Stimulated activated CD4-positive, alpha-beta T cell treated with anti-CD3 and anti-CD28 coated beads, Interleukin-12 subunit alpha, Interleukin-12 subunit beta, amount 100 ng/mL, for 48 hours (primary cell): ENCODE data around the gene PREX1.

Experiments used
- DNase-seq, 3 donors: peaks; one replicate each; pipeline ENCODE4 v3.0.0-alpha.2; 2020; ENCODE audit warnings: low read depth in 2 of 3, low spot score in 1 of 3

PREX1 gene

GRCh38 chr20:48797275-48797825 lies 30.4 kb downstream of the PREX1 start:
- DNase-seq, result no peak

GRCh38 chr20:48795732-48796131 lies 32.1 kb downstream of the PREX1 start:
- no peak for DNase-seq

- DNase-seq, result no peak
These were observed 32.9 kb downstream of the PREX1 start for GRCh38 chr20:48794816-48795457.

GRCh38 chr20:48794360-48794759 lies 33.4 kb downstream of the PREX1 start:
- no peak for DNase-seq

- DNase-seq, result no peak
These were observed 34.0 kb downstream of the PREX1 start for GRCh38 chr20:48793776-48794175.

GRCh38 chr20:48791666-48792071 lies 36.1 kb downstream of the PREX1 start:
- DNase-seq, result no peak

- DNase-seq, result no peak
These were observed 36.8 kb downstream of the PREX1 start for GRCh38 chr20:48791014-48791413.

GRCh38 chr20:48790473-48791003 lies 37.3 kb downstream of the PREX1 start:
- no peak for DNase-seq

GRCh38 chr20:48789781-48790472 lies 37.9 kb downstream of the PREX1 start:
- DNase-seq, result no peak

GRCh38 chr20:48789185-48789668 lies 38.6 kb downstream of the PREX1 start:
- no peak for DNase-seq

GRCh38 chr20:48788486-48789072 lies 39.2 kb downstream of the PREX1 start:
- no peak for DNase-seq

- no peak for DNase-seq
These were observed 39.9 kb downstream of the PREX1 start for GRCh38 chr20:48787861-48788375.

- DNase-seq, result no peak
These were observed 40.7 kb downstream of the PREX1 start for GRCh38 chr20:48786951-48787705.

- DNase-seq, result no peak
These were observed 42.0 kb downstream of the PREX1 start for GRCh38 chr20:48785801-48786200.

GRCh38 chr20:48785256-48785655 lies 42.5 kb downstream of the PREX1 start:
- no peak for DNase-seq

- DNase-seq, result no peak
These were observed 43.5 kb downstream of the PREX1 start for GRCh38 chr20:48784273-48784641.

- DNase-seq, result peak in 1 of 3 donors; percentile 33
These were observed 44.1 kb downstream of the PREX1 start for GRCh38 chr20:48783533-48784272.

- no peak for DNase-seq
These were observed 44.9 kb downstream of the PREX1 start for GRCh38 chr20:48782901-48783308.

- DNase-seq, result no peak
These were observed 45.7 kb downstream of the PREX1 start for GRCh38 chr20:48782053-48782452.

GRCh38 chr20:48781634-48782033 lies 46.2 kb downstream of the PREX1 start:
- no peak for DNase-seq
